NCI-H1105 (cell line): Measurements from ENCODE around the gene IL16.
A peak's percentile ranks its signal among the peaks of the same experiment; 100 is the strongest.

Source experiments
- DNase-seq: peaks from one replicate; lab custom pipeline; 2025; lab: John Stamatoyannopoulos, UW

The IL16 gene

GRCh38 chr15:81256916-81257315 is 60.2 kb downstream of the IL16 start:
- DNase-seq, result no peak

GRCh38 chr15:81257435-81257834 is 60.8 kb downstream of the IL16 start:
- DNase-seq, result no peak

GRCh38 chr15:81258455-81258854 is 61.8 kb downstream of the IL16 start:
- no peak for DNase-seq

GRCh38 chr15:81259760-81260298 is 63.1 kb downstream of the IL16 start:
- no peak for DNase-seq

- no peak for DNase-seq
These were observed 64.6 kb downstream of the IL16 start for GRCh38 chr15:81261172-81261811.

- DNase-seq, result no peak
These were observed 66.8 kb downstream of the IL16 start for GRCh38 chr15:81263477-81263876.

- no peak for DNase-seq
These were observed 67.6 kb downstream of the IL16 start for GRCh38 chr15:81264072-81264857.

- DNase-seq, result no peak
These were observed 68.7 kb downstream of the IL16 start for GRCh38 chr15:81265256-81265943.

GRCh38 chr15:81265944-81266775 is 69.5 kb downstream of the IL16 start:
- DNase-seq, result peak; percentile 68

- DNase-seq, result no peak
These were observed 71.7 kb downstream of the IL16 start for GRCh38 chr15:81268340-81268739.

GRCh38 chr15:81268881-81269601 is 72.4 kb downstream of the IL16 start:
- DNase-seq, result no peak

GRCh38 chr15:81270188-81270587 is 73.5 kb downstream of the IL16 start:
- DNase-seq, result no peak

GRCh38 chr15:81270781-81271491 is 74.3 kb downstream of the IL16 start:
- no peak for DNase-seq

- no peak for DNase-seq
These were observed 75.3 kb downstream of the IL16 start for GRCh38 chr15:81271761-81272644.

GRCh38 chr15:81273200-81273599 is 76.5 kb downstream of the IL16 start:
- no peak for DNase-seq

GRCh38 chr15:81273855-81274254 is 77.2 kb downstream of the IL16 start:
- DNase-seq, result no peak

GRCh38 chr15:81274255-81274654 is 77.6 kb downstream of the IL16 start:
- DNase-seq, result no peak

GRCh38 chr15:81274931-81275707 is 78.4 kb downstream of the IL16 start:
- no peak for DNase-seq
